SHP77 (cell line): Measurements from ENCODE around the gene WASF2.
A peak's percentile ranks its signal among the peaks of the same experiment; 100 is the strongest.

Experiments
- DNase-seq, 2 experiments: peaks; one replicate each; lab custom pipeline; 2025; lab: John Stamatoyannopoulos, UW

Gene WASF2

DNA sequence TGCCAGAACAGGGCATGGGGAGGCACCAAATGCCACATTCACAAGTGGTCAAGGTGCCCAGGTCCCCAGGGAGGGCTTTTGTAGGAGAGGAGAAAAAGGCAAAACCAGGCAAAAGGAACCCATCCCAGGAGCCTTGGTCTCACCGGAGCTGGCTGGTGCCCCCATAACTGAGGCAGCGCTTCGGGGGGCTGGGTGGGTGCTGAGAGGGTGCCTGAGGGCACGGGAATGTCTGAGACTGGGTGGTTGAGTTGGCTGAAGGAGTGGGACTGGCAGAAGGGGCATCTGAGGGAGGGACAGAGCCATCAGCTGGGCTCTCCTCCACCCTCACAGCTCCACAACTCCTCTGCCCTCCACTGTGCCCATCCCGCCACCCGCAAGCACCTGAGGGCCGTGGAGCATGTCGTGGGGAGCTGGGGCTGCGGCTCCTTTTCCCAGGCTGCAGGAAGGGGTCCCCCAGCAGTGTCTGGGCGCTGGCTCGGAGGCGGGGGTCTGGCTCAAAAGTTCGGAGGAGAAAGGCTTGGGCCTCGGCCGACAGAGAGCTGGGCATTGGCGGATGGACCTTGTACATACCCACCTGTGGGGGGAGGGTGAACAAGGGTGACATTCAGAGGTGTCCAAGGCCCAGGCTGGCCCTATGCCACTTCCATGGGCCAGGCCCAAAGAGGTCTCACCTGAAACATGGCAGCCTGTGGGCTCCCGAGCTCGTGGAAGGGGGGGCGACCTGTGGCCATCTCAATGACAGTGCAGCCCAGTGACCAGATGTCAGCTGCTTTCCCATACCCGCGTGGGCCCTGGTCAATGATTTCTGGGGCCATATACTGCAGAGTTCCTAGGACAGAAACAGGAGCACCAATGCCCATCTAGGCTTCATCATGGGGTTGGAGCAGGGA lies 131.7 kb downstream of the WASF2 start:
- no peak for DNase-seq

DNA sequence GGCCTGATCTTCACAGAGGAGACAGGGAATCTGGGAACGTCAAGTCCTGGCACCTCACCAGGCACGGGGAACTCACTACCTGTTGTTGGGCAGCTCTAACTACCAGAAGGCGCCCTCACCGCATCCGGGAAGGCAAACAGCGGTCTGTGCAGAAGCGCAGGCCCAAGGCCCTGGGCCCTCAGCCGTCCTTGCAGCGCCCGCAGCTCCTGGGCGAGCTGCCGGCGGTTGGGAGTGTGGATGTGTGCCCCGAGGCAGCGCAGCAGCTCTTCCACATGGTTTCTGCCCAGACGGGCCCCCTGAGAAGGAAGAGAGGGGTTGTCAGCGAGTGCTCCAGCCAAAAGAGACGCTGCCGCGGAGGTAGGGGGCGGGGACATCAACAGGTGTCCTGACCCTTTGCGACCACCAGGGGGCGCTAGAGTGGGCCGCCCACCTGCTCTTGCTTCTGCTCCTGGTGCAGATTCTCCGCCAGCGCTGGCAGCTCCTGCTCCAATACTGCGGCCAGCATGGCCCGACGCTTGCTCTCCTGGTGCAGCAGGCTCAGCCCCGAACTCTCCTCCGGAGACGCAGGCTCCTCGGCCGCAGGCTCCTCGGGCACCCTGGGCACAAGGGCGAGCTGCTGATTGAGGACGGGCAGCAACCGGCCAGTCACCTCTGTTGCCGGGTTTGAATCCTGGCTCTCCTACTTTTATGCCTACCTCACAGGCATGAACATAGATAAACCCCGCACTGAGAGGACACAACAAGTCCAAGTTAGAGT lies 132.5 kb downstream of the WASF2 start:
- peak; percentile 16 to 43 for DNase-seq

DNA sequence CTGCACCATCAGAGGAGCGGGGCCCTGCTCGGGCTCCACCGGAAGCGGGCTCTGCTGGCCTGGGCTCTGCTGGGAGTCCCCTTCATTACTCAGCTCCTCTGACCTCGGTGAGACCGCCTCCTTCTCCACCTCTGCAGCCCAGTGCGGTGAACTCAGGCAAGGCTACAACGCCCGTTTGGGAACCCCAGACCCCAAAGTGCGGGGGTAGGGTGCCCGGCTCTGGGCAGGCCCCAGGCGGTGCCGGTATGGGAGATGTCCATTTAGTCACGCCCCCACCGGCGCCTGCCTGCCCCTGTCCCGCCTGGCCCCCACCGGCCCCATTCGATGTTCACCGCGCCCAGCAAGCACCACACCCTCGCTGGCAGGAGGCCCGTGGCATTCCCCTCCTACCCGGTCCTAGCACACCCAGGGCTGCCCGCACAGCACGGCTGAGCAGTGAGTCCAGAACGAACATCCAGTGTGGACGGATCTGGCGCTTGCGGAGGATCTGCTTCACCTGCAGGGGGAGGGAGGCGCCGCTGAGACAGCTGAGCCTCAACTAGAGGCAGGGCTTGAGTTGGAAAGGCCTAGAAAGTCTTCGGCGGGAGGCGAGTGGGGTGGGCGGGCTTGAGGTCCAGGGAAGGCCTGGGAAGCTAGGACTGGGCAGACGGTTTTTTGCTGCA lies 133.2 kb downstream of the WASF2 start:
- no peak for DNase-seq

DNA sequence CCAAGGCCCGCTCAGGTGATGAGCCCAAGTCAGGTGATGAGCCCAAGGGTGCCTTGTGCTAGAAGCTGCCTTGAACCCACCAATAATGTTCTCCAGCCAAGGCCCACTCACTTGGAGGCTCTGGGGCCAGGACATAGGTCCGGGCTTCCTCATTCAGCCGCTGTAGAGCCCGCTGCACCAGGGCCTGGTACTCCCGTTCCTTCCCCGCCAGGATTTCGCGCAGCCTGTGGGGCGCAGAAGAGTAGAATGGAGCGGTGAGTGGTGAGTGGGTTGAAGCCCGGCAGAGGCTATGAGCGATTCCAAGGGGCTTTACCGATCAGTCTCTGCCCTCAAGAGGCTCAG lies 133.7 kb downstream of the WASF2 start:
- DNase-seq: no peak

DNA sequence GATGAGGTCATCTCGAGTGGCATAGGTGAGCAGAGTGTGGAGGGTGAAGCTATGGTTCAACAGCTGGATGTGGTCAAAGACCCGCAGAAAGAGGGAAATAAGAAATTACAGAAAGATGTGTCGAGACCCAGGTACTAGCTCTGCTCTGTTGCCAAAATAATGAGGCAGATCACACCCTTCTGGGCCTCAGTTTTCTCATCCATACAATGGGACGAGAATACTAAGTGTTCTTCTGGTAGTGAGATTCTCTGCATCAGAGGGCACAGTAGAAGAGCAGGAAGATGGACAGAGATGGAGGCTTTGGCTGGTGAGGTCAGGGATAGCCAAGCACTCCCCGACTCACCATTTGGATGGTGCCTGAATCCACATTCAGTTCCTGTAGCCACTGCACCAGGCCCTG lies 134.3 kb downstream of the WASF2 start:
- DNase-seq: no peak
